Measurements from ENCODE around the gene TJAP1. TPM values are rescaled to one million over a fixed set of nuclear protein-coding genes. Genes with fewer than 3 reads are reported as not detected.
A peak's percentile ranks its signal among the peaks of the same experiment; 100 is the strongest.
"Not testable (repeated sequence)": the region's sequence is repeated elsewhere in the genome, so short reads cannot be mapped to it uniquely, and the experiment has no call there.

Gene TJAP1
- total RNA-seq, 1 donor from 2014 or later: 20.5 TPM

DNA sequence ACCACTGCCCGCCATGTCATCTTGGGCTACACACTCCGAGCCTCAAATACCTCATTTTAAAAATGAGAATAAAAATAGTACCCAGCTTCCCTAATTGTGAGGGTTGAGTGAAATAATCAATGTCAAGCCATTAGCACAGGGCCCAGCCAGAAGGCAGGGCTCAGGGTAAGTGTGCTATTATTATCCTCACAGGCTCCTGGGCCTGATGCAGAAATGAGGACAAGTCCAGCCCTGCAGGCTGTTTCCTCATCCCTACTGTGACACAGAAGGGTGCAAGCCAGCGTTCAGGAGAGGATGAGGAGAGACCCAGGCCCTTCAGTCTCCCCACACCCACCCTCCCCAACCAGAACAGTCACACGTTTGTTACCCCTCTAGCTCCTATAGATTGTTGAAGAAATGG, 26.0 kb upstream of the TJAP1 start:
- no peak for DNase-seq
- intact Hi-C loops (cut with DNase I): no loop called here

DNA sequence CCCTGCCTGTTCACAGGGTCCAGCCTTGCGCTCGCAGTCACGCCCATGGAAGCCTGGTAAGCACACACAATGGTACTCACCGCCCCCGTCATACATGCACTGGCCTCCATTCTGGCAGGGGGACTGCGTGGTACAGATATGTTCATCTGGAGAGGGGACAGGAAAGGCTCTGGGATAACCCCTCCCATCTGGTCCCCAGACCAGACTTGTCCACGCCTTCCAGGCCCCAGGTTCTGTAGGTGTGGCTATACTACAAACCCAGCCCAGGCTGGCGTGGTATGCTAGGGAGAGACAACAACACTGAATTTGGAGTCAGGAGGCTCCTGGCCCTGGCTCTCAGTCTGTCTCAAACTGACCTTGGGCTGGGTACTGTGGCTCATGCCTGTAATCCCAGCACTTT, 25.4 kb upstream of the TJAP1 start:
- intact Hi-C loops (cut with DNase I): no loop called here
- DNase-seq: no peak
- ATAC-seq (ENCODE audit: poor library complexity): no peak

More for the DNA sequence above, 26.0 kb upstream of the TJAP1 start:
- peak; percentile 27 for ATAC-seq (ENCODE audit: poor library complexity)

DNA sequence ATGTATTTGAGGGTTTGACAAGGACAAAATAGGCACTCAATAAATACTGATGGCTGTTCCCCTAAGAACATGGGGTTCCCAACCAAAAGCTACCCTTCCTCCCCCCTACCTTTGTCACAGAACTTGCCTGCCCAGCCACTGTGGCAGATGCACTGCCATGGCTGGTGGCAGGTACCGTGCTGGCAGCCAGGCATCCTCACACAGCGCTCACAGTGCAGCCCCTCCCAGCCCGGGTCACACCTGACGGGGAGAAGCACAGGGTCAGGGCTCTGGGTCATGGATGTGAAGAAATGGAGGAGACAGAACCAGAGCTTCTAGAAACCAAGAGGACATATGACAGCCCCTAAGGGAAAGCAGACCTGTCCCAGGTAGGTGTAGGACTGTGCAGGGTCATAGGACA, 24.5 kb upstream of the TJAP1 start:
- intact Hi-C loops (cut with DNase I): no loop called here
- ATAC-seq (ENCODE audit: poor library complexity) (no peak), DNase-seq (no peak)

DNA sequence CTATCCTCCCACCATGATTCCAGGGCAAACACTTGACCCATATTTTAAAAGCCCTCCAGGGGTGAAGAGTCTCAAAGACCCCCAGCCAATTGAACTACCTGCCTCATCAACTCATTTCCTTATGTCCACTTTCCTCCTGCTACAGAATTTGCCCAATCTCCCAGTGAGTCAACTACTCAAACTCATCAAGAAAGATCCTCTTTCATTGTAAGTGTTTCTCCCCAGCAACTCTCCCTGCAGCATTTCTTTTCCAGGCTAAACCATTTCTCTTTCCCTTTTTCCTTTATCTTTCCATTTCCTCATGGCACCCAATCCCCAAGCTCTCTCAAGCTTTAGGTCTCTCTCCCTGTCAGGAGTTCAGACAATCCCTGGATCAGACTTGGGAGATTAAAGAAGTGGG, 23.5 kb upstream of the TJAP1 start:
- intact Hi-C loops (cut with DNase I): loop anchor here (1.0 kb wide), 1 partner anchor 52 kb away; no protein-coding TSS in a partner anchor
- no peak for DNase-seq
- no peak for ATAC-seq (ENCODE audit: poor library complexity)

DNA sequence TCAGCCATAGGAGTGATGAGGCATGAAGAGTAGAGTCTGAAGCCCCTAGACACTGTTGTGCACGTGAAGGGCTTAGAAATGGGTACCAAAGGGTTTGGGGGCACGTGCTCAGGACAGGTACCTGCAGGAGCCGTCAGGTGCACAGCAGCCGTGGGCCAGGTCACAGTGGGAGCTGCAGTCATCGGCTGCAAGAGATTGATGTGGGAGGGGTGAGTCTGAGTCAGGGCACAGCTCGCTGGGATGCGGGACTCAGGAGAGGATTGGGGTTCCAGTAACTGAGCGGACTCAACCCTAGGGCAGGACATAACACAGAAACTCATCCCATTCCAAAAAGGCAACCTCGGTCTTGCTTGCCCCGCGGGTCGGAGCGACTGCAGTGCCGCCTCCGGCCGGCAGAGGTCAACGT, 23.1 kb upstream of the TJAP1 start:
- intact Hi-C loops (cut with DNase I): loop anchor here (1.0 kb wide), 1 partner anchor 52 kb away; no protein-coding TSS in a partner anchor
- DNase-seq (no peak), ATAC-seq (ENCODE audit: poor library complexity) (no peak)

DNA sequence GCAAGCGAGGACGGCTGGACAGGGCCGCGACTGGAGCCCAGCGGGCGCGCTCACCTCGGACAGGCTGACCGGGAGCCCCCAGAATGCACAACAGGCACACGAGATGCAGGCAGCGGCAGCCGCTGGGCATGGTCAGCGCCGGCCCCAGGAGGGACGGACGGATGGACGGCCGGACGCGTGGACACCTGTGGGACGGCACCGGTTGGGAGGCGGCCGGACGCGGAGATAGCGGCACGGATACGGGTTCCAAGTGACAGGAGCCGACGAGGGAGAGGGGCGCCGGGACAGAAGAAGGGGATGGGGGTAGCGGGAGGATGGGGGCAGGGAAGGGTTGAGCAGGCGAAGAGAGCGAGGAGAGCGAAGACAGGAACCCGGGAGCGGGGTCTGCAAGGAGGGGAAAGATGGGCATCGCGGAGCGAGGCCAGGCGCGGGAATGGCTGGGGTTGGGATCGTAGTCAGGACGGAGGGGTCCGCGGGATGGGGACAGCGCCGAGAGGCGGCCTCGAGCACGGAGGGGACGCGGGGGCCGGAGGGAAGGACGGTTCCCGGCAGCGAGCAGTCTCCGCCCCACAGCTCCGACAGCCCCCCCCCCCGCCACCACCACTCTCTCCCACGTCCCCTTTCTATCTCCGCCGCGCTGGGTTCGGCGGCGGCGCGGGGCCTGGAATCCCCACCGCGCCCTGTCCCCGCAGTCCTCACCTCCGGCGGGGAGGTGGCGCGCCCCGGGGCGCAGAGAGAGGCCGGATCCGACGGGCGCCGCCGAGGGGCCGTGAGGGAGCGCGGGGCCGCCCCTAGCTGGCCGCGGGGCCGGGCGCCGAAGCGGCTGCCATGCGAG, 22.5 kb upstream of the TJAP1 start:
- DNase-seq (peak; percentile 93), ATAC-seq (ENCODE audit: poor library complexity) (peak; percentile 95)
- intact Hi-C loops (cut with DNase I): loop anchor here (1.0 kb wide), 1 partner anchor 51 kb away; no protein-coding TSS in a partner anchor

DNA sequence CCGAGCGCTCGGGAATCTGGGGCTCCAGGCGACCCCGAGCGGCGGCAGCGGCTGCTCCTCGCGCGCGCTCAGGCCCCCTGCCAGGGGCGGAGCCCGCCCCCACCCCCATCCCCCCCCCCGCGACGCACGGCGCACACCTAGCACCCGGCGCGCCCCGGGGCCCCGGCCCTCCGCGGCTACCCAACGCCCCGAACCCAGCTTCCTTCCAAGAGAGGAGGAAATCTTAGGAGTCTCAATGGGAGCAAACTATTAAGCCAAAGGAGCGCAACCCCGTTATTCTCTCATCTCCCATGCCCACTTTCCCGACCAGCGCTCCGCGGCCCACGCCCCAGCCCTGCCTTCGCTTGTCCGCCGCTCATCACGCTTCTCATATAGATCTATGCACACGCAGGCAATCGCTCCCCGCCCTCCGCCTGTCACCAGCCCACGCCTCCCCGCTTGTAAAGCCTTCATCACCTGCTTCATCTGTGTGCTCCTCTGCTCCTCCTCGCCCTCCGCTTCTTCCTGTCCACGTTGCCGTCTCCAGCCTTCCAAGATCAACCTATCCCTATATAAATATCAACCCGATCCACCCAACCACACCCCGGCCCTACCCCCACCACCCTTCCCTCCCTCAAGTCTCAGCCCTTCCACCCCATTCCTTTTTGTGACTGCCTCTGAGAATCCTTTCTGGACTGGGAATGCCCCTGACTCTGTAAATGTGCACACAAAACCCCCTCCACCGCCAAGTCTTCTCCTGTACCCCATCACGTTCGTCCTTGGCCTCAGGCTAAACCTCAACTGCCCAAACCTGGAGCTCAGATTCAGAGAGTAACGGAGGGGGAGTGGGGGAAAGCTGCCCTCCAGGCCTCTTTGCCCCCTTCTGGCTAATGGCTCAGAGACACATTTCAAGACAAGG, 21.6 kb upstream of the TJAP1 start, which contains the start of gene DLK2:
Gene DLK2, minus strand, starts transcription at position 18 of the 898 bp plus-strand sequence. CDS start 723 bp downstream, outside the sequence.
- intact Hi-C loops (cut with DNase I): no loop called here
- ATAC-seq (ENCODE audit: poor library complexity) (no peak), DNase-seq (no peak)

DNA sequence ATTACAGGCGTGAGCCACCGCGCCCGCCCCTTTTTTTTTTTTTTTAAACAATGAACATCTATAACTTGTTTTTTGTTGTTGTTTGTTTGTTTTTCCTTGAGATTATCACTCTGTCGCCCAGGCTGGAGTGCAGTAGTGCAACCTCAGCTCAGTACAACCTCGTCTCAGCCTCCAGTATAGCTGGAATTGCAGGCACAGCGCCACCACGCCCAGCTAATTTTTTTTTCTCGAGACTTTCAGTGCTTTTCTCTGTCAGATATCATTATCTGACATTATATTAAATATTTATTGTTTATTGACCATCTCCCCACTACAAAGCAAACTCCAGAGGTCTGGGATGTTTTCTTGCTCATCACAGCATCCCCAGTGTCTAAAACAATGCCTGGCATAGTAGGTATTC, 19.7 kb upstream of the TJAP1 start:
- DNase-seq (no peak), ATAC-seq (ENCODE audit: poor library complexity) (no peak)
- intact Hi-C loops (cut with DNase I): no loop called here

DNA sequence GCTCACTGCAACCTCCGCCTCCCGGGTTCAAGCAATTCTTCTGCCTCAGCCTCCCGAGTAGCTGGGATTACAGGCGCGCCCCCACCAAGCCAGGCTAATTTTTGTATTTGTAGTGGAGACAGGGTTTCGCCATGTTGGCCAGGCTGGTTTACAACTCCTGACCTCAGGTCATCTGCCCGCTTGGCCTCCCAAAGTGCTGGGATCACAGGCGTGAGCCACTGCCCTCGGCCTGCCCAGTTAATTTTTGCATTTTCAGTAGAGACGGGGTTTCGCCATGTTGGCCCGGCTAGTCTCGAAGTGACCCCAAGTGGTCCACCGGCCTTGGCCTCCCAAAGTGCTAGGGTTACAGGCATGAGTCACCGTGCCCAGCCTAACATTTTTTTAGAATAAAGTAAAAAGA, 19.2 kb upstream of the TJAP1 start:
- DNase-seq; intact Hi-C loops (cut with DNase I); ATAC-seq (ENCODE audit: poor library complexity): not testable (repeated sequence)

DNA sequence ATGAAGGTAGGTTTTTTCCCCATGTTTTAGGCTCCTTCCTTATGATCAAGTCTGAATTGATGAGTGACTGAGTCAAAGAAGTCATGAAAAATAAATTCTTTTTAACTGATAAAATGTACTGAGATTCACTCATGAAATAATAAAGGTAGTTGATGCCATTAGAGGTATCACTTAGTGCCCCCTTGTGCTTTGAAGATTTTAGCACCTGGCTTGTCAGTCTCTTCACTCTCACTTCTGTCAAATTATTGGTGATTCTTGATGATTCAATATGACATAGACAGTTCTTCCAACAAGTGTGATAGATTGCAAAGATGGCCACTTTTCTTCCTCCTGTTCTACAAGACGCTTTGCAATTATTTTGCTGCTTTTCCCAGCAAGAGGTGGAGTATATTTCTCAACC, 17.8 kb upstream of the TJAP1 start:
- intact Hi-C loops (cut with DNase I): no loop called here
- ATAC-seq (ENCODE audit: poor library complexity): no peak
- DNase-seq: no peak

DNA sequence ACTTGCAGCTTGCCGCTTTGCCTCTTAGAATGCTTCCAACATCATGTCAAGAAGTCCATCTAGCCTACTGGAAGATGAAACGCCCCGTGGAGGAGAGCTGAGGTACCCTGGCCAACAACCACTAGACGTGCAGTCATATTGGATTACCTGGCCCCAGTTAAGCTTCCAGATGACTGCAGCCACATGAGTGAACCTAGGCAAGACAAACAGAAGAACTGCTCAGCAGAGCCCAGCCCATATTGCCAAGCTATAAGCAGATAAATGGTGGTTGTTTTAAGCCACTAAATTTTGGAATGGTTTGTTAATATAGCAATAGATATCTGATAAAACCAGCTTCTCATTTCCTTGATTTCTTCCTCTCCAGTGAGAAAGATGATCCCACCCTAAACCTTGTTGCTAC, 17.3 kb upstream of the TJAP1 start:
- intact Hi-C loops (cut with DNase I): no loop called here
- DNase-seq: no peak
- ATAC-seq (ENCODE audit: poor library complexity): no peak

DNA sequence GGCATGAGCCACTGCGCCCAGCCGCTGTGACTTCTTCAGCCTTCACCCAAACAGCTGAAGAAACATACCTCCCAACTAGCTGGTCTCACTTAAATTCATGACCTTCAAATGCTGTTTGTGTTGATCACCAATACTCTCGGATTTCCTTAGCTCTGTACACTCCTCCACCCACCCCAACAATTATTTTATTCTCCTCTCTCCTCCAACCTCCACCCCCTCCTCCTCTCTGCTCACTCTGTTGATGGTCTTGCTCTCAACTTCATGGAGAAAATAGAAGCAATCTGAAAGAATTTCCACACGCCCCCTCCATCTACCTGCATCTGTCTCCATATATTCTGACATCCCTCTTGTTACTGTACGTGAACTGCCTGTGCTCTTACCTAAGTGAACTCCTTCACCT, 15.4 kb upstream of the TJAP1 start:
- intact Hi-C loops (cut with DNase I): no loop called here

DNA sequence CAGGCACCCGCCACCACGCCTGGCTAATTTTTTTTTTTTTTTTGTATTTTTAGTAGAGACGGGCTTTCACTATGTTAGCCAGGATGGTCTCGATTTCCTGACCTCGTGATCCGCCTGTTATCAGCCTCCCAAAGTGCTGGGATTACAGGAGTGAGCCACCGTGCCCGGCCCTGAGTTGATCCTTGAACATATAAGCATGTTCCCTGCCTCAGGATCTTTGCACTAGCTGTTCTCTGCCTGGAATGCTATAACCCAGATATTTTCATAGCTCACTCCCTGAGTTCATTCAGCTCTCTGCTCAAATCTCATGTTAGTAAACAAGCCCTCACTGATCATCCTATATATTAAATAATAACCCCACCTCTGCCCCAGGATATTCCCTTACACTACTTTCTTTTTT, 13.0 kb upstream of the TJAP1 start:
- intact Hi-C loops (cut with DNase I): no loop called here
- no peak for ATAC-seq (ENCODE audit: poor library complexity)

More for the DNA sequence above, 15.4 kb upstream of the TJAP1 start:
- no peak for ATAC-seq (ENCODE audit: poor library complexity)
- DNase-seq: no peak

DNA sequence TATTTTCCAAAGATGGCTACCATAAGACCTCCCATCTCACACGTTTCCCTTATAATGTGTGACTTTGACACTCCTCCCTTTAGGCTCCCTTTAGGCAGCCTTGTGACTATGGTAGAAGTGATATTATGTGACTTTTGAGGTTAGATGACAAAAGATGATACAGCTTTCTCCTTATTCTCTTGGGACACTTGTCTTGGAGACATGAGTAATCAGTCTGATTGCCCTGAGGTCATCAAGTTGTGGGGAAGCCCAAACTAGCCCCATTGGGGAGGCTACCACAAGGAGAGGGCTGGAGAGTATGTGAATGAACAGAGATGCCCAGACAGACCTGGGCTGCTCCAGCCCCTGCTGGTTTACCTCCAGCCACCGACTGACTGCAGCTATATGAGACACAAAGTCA, 11.4 kb upstream of the TJAP1 start:
- DNase-seq: no peak
- intact Hi-C loops (cut with DNase I): no loop called here
- ATAC-seq (ENCODE audit: poor library complexity): no peak

More for the DNA sequence above, 13.0 kb upstream of the TJAP1 start:
- DNase-seq: no peak

DNA sequence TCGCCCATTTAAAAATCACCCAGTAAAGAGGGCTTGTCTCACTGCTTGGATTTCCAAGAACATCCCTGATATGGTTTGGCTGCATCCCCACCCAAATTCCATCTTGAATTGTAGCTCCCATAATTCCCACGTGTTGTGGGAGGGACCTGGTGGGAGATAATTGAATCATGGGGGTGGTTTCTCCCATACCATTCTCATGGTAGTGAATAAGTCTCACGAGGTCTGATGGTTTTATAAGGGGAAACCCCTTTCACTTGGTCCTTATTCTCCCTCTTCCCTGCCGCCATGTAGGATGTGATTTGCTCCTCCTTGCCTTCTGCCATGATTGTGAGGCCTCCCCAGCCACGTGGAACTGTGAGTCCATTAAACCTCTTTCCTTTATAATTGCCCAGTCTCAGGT, 10.1 kb upstream of the TJAP1 start:
- DNase-seq; ATAC-seq (ENCODE audit: poor library complexity); intact Hi-C loops (cut with DNase I): not testable (repeated sequence)

DNA sequence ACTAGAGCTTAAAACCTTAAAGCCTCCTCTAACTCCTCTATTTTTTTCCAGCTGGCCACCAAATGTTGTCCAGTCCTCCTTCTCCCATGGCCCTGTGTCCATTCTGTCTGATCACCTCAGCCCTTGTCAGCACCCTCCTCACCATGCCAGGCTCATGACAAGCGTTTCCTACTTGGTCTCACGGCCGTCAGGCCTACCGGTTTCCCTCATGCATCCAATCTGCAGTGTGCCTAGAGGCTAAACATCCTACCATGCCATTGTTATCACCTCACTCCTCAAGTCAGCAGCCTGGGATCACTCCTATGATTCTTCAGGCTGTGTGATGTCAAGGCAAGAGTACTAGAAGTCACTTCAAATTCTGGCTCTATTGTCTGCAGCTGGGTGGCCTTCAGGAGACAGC, 9.6 kb upstream of the TJAP1 start:
- intact Hi-C loops (cut with DNase I): no loop called here
- ATAC-seq (ENCODE audit: poor library complexity) (peak; percentile 71), DNase-seq (no peak)

DNA sequence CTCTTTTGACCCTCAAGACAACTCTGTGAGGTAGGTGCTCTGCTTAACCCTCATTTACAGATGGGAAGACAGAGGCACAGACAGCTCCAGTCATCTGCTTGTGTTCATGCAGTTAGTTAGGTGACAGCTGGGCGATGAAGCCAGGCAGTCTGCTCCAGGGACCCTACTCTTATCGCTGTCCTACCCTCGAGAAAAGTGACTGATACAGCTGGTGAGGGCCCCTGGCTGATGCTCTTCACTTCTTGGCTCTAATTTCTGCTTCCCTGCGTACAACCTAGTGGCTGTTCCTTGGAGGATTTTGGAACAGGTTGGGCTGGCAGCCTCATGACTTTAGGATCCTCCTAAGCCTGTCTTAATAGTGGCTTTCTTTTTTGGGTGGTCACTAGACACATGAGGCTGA, 9.1 kb upstream of the TJAP1 start:
- DNase-seq: no peak
- ATAC-seq (ENCODE audit: poor library complexity): peak; percentile 57
- intact Hi-C loops (cut with DNase I): no loop called here

DNA sequence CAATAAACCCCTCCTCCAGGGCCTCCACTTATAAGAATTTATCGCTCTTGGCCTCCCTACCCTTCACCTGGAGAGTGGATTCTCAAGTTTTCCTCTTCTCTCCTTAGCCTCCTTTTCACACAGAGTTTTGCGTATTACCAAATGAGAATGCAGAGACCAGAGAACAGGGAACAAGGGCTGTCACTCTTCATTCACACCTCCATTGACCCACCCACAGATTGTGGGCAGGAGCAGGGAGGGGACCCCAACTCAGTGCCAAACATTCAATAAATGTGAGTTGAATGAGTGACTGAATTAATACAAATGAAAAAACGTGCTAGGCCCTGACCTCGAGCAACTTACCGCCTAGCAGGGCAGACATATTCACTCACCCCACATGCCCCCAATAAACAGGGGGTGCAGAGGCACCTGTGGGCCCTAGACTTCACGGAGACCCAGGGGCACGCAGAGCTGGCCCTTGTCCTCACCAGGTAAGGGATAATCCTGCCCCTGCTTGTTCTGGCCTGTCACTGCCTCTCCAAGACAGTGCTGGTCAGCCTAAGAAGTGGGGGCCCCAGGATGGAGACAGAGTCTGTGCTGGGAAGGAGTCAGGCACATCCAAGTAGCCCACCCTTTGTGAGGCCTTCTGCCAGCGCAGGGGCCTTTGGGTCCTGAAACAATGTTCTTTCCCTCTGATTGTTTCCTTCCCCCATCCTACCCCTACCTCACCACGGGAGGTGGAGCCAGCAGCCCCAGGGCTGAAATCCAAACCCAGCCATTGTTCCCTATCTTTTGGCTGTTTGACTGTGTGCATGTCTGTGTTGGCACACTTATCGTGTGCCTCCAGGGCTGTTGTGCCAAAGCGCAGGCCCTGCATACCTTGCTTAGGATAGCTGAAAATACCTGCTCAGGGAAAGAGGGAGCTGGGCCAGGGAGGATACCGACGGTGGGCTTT, 8.4 kb upstream of the TJAP1 start:
- ATAC-seq (ENCODE audit: poor library complexity) (peak; percentile 88), DNase-seq (peak; percentile 64)
- intact Hi-C loops (cut with DNase I): no loop called here
